SK-N-SH treated with all-trans-retinoic acid at 6 μM for 48 hours (cell line): ENCODE data around the gene ALK.

Experiments
- ATAC-seq: fragments of 200-7000 bp; cut with Tn5 transposase; 3 replicates; pipeline ENCODE4 v1.9.1; 2020; ENCODE audit warnings: mild to moderate bottlenecking, moderate library complexity
- ARNTL ChIP-seq: fragments of 450-650 bp; formaldehyde crosslinking; IDR thresholded peaks from 2 replicates; pipeline ENCODE4 v1.5.0; 2020; ENCODE audit warnings: low read depth, mild to moderate bottlenecking, moderate library complexity, borderline replicate concordance
- BACH2 ChIP-seq: fragments of 250-450 bp; sonication (Bioruptor Pico); IDR thresholded peaks from 2 replicates; pipeline ENCODE4 v1.9.0; 2021; ENCODE audit warnings: mild to moderate bottlenecking, borderline replicate concordance
- CSDC2 ChIP-seq: fragments of 250-450 bp; sonication (Bioruptor Pico); IDR thresholded peaks from 2 replicates; pipeline ENCODE4 v1.5.0; 2020; ENCODE audit warnings: mild to moderate bottlenecking, moderate library complexity
- ESRRG ChIP-seq: fragments of 250-450 bp; sonication (Bioruptor Pico); IDR thresholded peaks from 2 replicates; pipeline ENCODE4 v1.6.1; 2021; ENCODE audit warnings: mild to moderate bottlenecking
- GLIS3 ChIP-seq: fragments of 250-450 bp; sonication (Bioruptor Pico); IDR thresholded peaks from 2 replicates; pipeline ENCODE4 v1.5.0; 2020; ENCODE audit warnings: mild to moderate bottlenecking, moderate library complexity
- ISL1 ChIP-seq: fragments of 250-450 bp; sonication (Bioruptor Pico); IDR thresholded peaks from 2 replicates; pipeline ENCODE4 v2.1.2; 2022; ENCODE audit warnings: mild to moderate bottlenecking, moderate library complexity
- OSR1 ChIP-seq: fragments of 250-450 bp; sonication (Bioruptor Pico); IDR thresholded peaks from 2 replicates; pipeline ENCODE4 v1.8.0; 2022; ENCODE audit warnings: moderate library complexity, mild to moderate bottlenecking, inconsistent platforms
- PPARA ChIP-seq: fragments of 250-450 bp; sonication (Bioruptor Pico); IDR thresholded peaks from 2 replicates; pipeline ENCODE4 v1.5.0; 2020; ENCODE audit warnings: mild to moderate bottlenecking, borderline replicate concordance
- RARB ChIP-seq: fragments of 250-450 bp; sonication (Bioruptor Pico); IDR thresholded peaks from 2 replicates; pipeline ENCODE4 v1.8.0; 2021; ENCODE audit warnings: mild to moderate bottlenecking, moderate library complexity
- SNAI2 ChIP-seq: fragments of 250-450 bp; sonication (Bioruptor Pico); IDR thresholded peaks from 2 replicates; pipeline ENCODE4 v1.5.0; 2020; ENCODE audit warnings: mild to moderate bottlenecking, moderate library complexity
- TCF4 ChIP-seq: fragments of 250-450 bp; sonication (Bioruptor Pico); IDR thresholded peaks from 2 replicates; pipeline ENCODE4 v1.8.0; 2021; ENCODE audit warnings: mild to moderate bottlenecking, moderate library complexity, borderline replicate concordance
- TOX ChIP-seq: fragments of 250-450 bp; sonication (Bioruptor Pico); IDR thresholded peaks from 2 replicates; pipeline ENCODE4 v1.8.0; 2021; ENCODE audit warnings: mild to moderate bottlenecking, moderate library complexity, borderline replicate concordance
- ZFP3 ChIP-seq: fragments of 250-450 bp; sonication (Bioruptor Pico); IDR thresholded peaks from 2 replicates; pipeline ENCODE4 v1.5.0; 2020; ENCODE audit warnings: mild to moderate bottlenecking, moderate library complexity
- ZFP30 ChIP-seq: fragments of 450-650 bp; formaldehyde crosslinking; IDR thresholded peaks from 2 replicates; pipeline ENCODE4 v1.5.0; 2022; ENCODE audit warnings: mild to moderate bottlenecking, moderate library complexity
- ZNF565 ChIP-seq: fragments of 450-650 bp; formaldehyde crosslinking; conservative IDR thresholded peaks from 2 replicates; pipeline ENCODE4 v1.5.0; 2020; ENCODE audit warnings: low read depth, mild to moderate bottlenecking, moderate library complexity
- ZNF70 ChIP-seq: fragments of 450-650 bp; formaldehyde crosslinking; IDR thresholded peaks from 2 replicates; pipeline ENCODE4 v1.5.0; 2020; ENCODE audit warnings: mild to moderate bottlenecking, moderate library complexity
- ZNF8 ChIP-seq: fragments of 450-650 bp; formaldehyde crosslinking; IDR thresholded peaks from 2 replicates; pipeline ENCODE4 v1.5.0; 2020; ENCODE audit warnings: mild to moderate bottlenecking, moderate library complexity
- TF ChIP-seq, protein P1 (sequence below): fragments of 250-450 bp; sonication (Bioruptor Pico); IDR thresholded peaks from 2 replicates; pipeline ENCODE4 v1.5.1; 2020; ENCODE audit warnings: low read depth, mild to moderate bottlenecking, moderate library complexity
- TF ChIP-seq, protein P2 (sequence below): fragments of 250-450 bp; sonication (Bioruptor Pico); IDR thresholded peaks from 2 replicates; pipeline ENCODE4 v1.8.0; 2020; ENCODE audit warnings: mild to moderate bottlenecking, moderate library complexity, borderline replicate concordance
- TF ChIP-seq, protein P3 (sequence below): fragments of 250-450 bp; sonication (Bioruptor Pico); IDR thresholded peaks from 2 replicates; pipeline ENCODE4 v1.8.0; 2021; ENCODE audit warnings: low read depth, mild to moderate bottlenecking, moderate library complexity, borderline replicate concordance
- TF ChIP-seq, protein P4 (sequence below): fragments of 250-450 bp; sonication (Bioruptor Pico); IDR thresholded peaks from 2 replicates; pipeline ENCODE4 v1.5.1; 2021; ENCODE audit warnings: mild to moderate bottlenecking, moderate library complexity
- TF ChIP-seq, protein P5 (sequence below): fragments of 250-450 bp; sonication (Bioruptor Pico); IDR thresholded peaks from 2 replicates; pipeline ENCODE4 v1.5.0; 2020; ENCODE audit warnings: mild to moderate bottlenecking, moderate library complexity

The ALK gene

DNA sequence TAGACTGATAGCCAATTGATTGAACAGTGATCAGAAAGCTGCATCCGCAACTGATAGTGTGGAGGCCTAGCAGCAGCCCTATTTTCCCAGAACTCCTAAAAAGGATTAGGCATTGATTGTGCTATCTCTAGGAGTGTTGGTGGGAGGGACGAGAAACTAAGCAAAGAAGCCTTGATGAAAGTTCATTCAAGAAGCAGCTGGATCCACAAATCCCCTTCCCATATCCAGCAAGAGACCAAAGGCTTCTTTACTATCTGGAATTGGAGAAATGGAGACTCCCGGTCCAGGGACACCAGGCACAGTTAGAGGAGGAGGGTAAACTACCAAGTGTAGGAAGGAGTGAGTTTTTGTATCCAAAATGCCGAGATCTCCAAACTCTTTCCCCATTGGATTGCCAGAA is 151.5 kb downstream of the ALK start:
- no peak for ATAC-seq
- TF ChIP-seq TCF4 (CRISPR knock-in tag) (no peak), SNAI2 (CRISPR knock-in tag) (no peak), BACH2 (no peak), ZFP3 (no peak), CSDC2 (CRISPR knock-in tag) (no peak), OSR1 (CRISPR knock-in tag) (no peak), RARB (no peak), ESRRG (CRISPR knock-in tag) (no peak), ISL1 (CRISPR knock-in tag) (no peak), ZNF70 (CRISPR knock-in tag) (no peak), ZFP30 (CRISPR knock-in tag) (no peak), ARNTL (no peak), PPARA (CRISPR knock-in tag) (no peak), ZNF8 (no peak), TOX (CRISPR knock-in tag) (no peak)
- TF ChIP-seq, protein P1, sequence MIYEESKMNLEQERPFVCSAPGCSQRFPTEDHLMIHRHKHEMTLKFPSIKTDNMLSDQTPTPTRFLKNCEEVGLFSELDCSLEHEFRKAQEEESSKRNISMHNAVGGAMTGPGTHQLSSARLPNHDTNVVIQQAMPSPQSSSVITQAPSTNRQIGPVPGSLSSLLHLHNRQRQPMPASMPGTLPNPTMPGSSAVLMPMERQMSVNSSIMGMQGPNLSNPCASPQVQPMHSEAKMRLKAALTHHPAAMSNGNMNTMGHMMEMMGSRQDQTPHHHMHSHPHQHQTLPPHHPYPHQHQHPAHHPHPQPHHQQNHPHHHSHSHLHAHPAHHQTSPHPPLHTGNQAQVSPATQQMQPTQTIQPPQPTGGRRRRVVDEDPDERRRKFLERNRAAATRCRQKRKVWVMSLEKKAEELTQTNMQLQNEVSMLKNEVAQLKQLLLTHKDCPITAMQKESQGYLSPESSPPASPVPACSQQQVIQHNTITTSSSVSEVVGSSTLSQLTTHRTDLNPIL (CRISPR knock-in tag), result no peak
- TF ChIP-seq, protein P2, sequence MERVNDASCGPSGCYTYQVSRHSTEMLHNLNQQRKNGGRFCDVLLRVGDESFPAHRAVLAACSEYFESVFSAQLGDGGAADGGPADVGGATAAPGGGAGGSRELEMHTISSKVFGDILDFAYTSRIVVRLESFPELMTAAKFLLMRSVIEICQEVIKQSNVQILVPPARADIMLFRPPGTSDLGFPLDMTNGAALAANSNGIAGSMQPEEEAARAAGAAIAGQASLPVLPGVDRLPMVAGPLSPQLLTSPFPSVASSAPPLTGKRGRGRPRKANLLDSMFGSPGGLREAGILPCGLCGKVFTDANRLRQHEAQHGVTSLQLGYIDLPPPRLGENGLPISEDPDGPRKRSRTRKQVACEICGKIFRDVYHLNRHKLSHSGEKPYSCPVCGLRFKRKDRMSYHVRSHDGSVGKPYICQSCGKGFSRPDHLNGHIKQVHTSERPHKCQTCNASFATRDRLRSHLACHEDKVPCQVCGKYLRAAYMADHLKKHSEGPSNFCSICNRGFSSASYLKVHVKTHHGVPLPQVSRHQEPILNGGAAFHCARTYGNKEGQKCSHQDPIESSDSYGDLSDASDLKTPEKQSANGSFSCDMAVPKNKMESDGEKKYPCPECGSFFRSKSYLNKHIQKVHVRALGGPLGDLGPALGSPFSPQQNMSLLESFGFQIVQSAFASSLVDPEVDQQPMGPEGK, result no peak
- TF ChIP-seq, protein P3, sequence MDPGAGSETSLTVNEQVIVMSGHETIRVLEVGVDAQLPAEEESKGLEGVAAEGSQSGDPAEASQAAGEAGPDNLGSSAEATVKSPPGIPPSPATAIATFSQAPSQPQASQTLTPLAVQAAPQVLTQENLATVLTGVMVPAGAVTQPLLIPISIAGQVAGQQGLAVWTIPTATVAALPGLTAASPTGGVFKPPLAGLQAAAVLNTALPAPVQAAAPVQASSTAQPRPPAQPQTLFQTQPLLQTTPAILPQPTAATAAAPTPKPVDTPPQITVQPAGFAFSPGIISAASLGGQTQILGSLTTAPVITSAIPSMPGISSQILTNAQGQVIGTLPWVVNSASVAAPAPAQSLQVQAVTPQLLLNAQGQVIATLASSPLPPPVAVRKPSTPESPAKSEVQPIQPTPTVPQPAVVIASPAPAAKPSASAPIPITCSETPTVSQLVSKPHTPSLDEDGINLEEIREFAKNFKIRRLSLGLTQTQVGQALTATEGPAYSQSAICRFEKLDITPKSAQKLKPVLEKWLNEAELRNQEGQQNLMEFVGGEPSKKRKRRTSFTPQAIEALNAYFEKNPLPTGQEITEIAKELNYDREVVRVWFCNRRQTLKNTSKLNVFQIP (CRISPR knock-in tag), result no peak
- TF ChIP-seq, protein P4, sequence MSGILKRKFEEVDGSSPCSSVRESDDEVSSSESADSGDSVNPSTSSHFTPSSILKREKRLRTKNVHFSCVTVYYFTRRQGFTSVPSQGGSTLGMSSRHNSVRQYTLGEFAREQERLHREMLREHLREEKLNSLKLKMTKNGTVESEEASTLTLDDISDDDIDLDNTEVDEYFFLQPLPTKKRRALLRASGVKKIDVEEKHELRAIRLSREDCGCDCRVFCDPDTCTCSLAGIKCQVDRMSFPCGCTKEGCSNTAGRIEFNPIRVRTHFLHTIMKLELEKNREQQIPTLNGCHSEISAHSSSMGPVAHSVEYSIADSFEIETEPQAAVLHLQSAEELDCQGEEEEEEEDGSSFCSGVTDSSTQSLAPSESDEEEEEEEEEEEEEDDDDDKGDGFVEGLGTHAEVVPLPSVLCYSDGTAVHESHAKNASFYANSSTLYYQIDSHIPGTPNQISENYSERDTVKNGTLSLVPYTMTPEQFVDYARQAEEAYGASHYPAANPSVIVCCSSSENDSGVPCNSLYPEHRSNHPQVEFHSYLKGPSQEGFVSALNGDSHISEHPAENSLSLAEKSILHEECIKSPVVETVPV (CRISPR knock-in tag), result no peak

DNA sequence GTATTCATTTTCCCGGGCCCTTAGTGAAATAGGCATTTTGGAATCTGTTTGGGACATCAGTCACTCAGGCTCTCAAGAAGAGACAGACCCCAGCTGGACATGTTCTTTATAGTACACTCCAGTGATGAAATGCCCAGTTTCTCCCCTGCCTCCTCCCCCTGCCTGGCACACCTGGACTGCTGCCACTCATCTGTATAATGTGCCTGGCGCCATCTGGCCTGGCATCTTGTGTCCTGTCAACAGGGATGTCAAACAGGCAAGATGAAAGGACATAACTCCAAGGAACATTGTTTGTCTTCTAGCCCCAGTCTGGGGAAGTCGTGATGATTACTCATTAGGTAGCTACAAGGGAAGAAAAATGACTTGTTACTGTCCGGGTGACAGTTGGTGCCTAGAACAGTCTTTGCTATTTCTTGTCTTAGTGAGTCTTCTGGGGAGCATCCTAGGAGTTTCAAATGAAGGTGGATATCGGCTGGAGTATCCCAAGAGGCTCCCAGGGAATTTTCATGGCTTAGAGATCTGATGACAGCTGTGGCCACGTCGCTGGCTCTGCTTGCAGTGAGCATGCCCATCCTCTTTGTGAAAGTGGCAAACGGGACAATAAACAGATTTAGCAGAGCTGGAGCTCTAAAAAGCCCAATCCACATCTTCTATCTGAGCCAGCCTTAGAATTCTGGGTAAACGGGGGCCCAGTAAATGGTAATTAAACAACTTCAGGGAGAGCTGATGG is 153.6 kb downstream of the ALK start:
- no peak for ATAC-seq

DNA sequence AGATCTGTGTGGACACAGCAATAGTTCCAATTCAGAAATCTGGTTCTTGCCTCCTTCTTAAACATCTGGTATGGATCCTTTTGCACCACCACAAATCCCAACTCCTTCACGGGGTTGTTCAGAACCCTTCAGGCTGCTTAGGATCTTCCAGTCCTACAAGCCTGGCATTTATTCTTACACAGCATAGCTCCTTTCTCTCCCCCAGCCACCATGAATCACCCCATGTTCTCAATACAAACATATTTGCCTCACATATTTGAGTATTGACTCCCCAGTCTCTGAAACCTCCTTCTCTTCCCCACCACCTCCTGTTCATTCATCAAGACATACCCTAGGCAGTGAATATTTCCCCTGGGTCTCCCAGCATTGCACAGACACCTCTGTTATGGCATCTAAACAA is 155.2 kb downstream of the ALK start:
- TF ChIP-seq, protein P2, result no peak
- no peak for TF ChIP-seq CSDC2 (CRISPR knock-in tag)
- no peak for TF ChIP-seq GLIS3 (CRISPR knock-in tag)
- TF ChIP-seq, protein P3 (CRISPR knock-in tag), result no peak
- TF ChIP-seq SNAI2 (CRISPR knock-in tag), result no peak
- ATAC-seq, result no peak

More for the DNA sequence above, 153.6 kb downstream of the ALK start:
- TF ChIP-seq, protein P5, sequence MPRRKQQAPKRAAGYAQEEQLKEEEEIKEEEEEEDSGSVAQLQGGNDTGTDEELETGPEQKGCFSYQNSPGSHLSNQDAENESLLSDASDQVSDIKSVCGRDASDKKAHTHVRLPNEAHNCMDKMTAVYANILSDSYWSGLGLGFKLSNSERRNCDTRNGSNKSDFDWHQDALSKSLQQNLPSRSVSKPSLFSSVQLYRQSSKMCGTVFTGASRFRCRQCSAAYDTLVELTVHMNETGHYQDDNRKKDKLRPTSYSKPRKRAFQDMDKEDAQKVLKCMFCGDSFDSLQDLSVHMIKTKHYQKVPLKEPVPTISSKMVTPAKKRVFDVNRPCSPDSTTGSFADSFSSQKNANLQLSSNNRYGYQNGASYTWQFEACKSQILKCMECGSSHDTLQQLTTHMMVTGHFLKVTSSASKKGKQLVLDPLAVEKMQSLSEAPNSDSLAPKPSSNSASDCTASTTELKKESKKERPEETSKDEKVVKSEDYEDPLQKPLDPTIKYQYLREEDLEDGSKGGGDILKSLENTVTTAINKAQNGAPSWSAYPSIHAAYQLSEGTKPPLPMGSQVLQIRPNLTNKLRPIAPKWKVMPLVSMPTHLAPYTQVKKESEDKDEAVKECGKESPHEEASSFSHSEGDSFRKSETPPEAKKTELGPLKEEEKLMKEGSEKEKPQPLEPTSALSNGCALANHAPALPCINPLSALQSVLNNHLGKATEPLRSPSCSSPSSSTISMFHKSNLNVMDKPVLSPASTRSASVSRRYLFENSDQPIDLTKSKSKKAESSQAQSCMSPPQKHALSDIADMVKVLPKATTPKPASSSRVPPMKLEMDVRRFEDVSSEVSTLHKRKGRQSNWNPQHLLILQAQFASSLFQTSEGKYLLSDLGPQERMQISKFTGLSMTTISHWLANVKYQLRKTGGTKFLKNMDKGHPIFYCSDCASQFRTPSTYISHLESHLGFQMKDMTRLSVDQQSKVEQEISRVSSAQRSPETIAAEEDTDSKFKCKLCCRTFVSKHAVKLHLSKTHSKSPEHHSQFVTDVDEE (CRISPR knock-in tag), result no peak
- TF ChIP-seq ZNF565 (CRISPR knock-in tag) (no peak), ISL1 (CRISPR knock-in tag) (peak; percentile 53), ZFP30 (CRISPR knock-in tag) (no peak)
